Measurements from ENCODE around the gene ABCB11.

- TF ChIP-seq CTCF (conservative IDR thresholded peaks at IDR 0.05; ENCODE audit: low read depth, low read length), result no peak
- no peak for TF ChIP-seq RAD21 (IDR thresholded peaks at IDR 0.05; ENCODE audit: low read length)
- no peak for TF ChIP-seq MAFK (IDR thresholded peaks at IDR 0.05; ENCODE audit: low read depth, low read length)
- TF ChIP-seq USF2 (IDR thresholded peaks at IDR 0.05; ENCODE audit: low read depth, low read length), result no peak
- no peak for TF ChIP-seq POLR2A (IDR thresholded peaks at IDR 0.05; ENCODE audit: low read depth, low read length)
- no peak for TF ChIP-seq ELK1 (IDR thresholded peaks at IDR 0.05; ENCODE audit: borderline replicate concordance, low read depth, low read length)
- TF ChIP-seq FOS (IDR thresholded peaks at IDR 0.05; ENCODE audit: low read depth, low read length), result no peak
- TF ChIP-seq MXI1 (IDR thresholded peaks at IDR 0.05; ENCODE audit: borderline replicate concordance, low read depth, low read length), result no peak
- no peak for TF ChIP-seq BHLHE40 (IDR thresholded peaks at IDR 0.05; ENCODE audit: low read depth, low read length)
- TF ChIP-seq CEBPB (IDR thresholded peaks at IDR 0.05; ENCODE audit: low read depth, low read length), result peak; percentile 43
- TF ChIP-seq RFX5 (IDR thresholded peaks at IDR 0.05; ENCODE audit: low read depth, low read length), result no peak
- no peak for TF ChIP-seq MAZ (IDR thresholded peaks at IDR 0.05; ENCODE audit: borderline replicate concordance, low read depth, low read length)
These were observed 92.1 kb downstream of the ABCB11 start for GRCh38 chr2:168939061-168939460.

Data from IMR-90 (cell line).